SK-N-SH (cell line): ENCODE results near the gene OR7A10. TPM values are rescaled to one million over a fixed set of nuclear protein-coding genes. Genes with fewer than 3 reads are reported as not detected.

Source experiments
- CTCF ChIA-PET: fragments of 300-600, 350-600 bp; formaldehyde crosslinking; extraction: SDS; loops from one replicate; lab custom pipeline; 2021; lab: Yijun Ruan, JAX
- POLR2A ChIA-PET: fragments of 350-600 bp; sonication (Branson Sonifier 250); formaldehyde crosslinking; extraction: SDS; loops from one replicate; lab custom pipeline; 2020; ENCODE audit warnings: antibody characterized with exemption, inconsistent platforms; lab: Yijun Ruan, JAX
- DNase-seq: peaks from one replicate; pipeline ENCODE4 v3.0.0; 2012
- H2AFZ ChIP-seq: fragments of 200-600 bp; sonication (generic); 2 replicates; pipeline ENCODE4 v1.8.1; 2016; ENCODE audit warnings: antibody characterized with exemption, mild to moderate bottlenecking, low read depth
- H3F3A ChIP-seq: fragments of 200-600 bp; sonication (generic); replicated peaks from 2 replicates; pipeline ENCODE3; 2016; ENCODE audit warnings: antibody characterized with exemption, mild to moderate bottlenecking; ENCODE audit not compliant: insufficient read depth
- H3K27ac ChIP-seq, 2 experiments: fragments of 200-500 bp in 1 of 2; fragments of 200-600 bp in 1 of 2; sonication (Bioruptor generic) in 1 of 2; sonication (generic), shearing (Covaris generic) in 1 of 2; 2 replicates each; pipeline versions ENCODE4 v1.5.1 to v1.6.1; 2014 to 2016; ENCODE audit warnings: low read depth in 2 of 2, inconsistent platforms in 1 of 2, low read length in 1 of 2, mild to moderate bottlenecking in 1 of 2, mixed read lengths in 1 of 2
- H3K27me3 ChIP-seq: fragments of 200-600 bp; sonication (generic), shearing (Covaris generic); 2 replicates; pipeline ENCODE4 v1.6.1; 2016; ENCODE audit warnings: mixed run types; ENCODE audit not compliant: insufficient read depth
- H3K36me3 ChIP-seq, 2 experiments: fragments of 200-500 bp in 1 of 2; fragments of 200-600 bp in 1 of 2; sonication (Bioruptor generic) in 1 of 2; sonication (generic) in 1 of 2; replicated peaks in 1 of 2; 2 replicates each; pipeline versions ENCODE3 to v1.5.1; 2014 to 2016; ENCODE audit warnings: low read length in 1 of 2, mild to moderate bottlenecking in 1 of 2; ENCODE audit not compliant: insufficient read depth in 2 of 2, control insufficient read depth in 1 of 2
- H3K4me1 ChIP-seq, 2 experiments: fragments of 200-500 bp in 1 of 2; fragments of 200-600 bp in 1 of 2; sonication (Bioruptor generic) in 1 of 2; sonication (generic), shearing (Covaris generic) in 1 of 2; 2 replicates each; pipeline versions ENCODE4 v1.5.1 to v1.6.1; 2014 to 2016; ENCODE audit warnings: low read depth in 1 of 2, low read length in 1 of 2, mixed run types in 1 of 2; ENCODE audit not compliant: insufficient read depth in 2 of 2, control insufficient read depth in 1 of 2
- H3K4me2 ChIP-seq: fragments of 200-600 bp; sonication (generic), shearing (Covaris generic); 2 replicates; pipeline ENCODE4 v1.6.1; 2017; ENCODE audit warnings: mixed run types
- H3K4me3 ChIP-seq, 2 experiments: fragments of 200-500 bp in 1 of 2; fragments of 200-600 bp in 1 of 2; sonication (Bioruptor generic) in 1 of 2; sonication (generic), shearing (Covaris generic) in 1 of 2; 2 replicates each; pipeline versions ENCODE4 v1.5.1 to v1.8.1; 2014 to 2016; ENCODE audit warnings: low read depth in 2 of 2, inconsistent platforms in 1 of 2, low read length in 1 of 2, mild to moderate bottlenecking in 1 of 2, mixed read lengths in 1 of 2, moderate library complexity in 1 of 2
- H3K79me2 ChIP-seq: fragments of 200-600 bp; sonication (generic); 2 replicates; pipeline ENCODE4 v1.8.1; 2017; ENCODE audit warnings: mild to moderate bottlenecking; ENCODE audit not compliant: insufficient read depth
- H3K9ac ChIP-seq: fragments of 200-600 bp; sonication (generic); 2 replicates; pipeline ENCODE4 v1.6.1; 2017; ENCODE audit warnings: mixed run types
- H3K9me2 ChIP-seq: fragments of 200-600 bp; sonication (generic); 2 replicates; pipeline ENCODE4 v1.6.1; 2017; ENCODE audit warnings: mixed run types
- H3K9me3 ChIP-seq: fragments of 200-600 bp; sonication (generic); 2 replicates; pipeline ENCODE4 v1.6.1; 2017; ENCODE audit warnings: mixed run types, mild to moderate bottlenecking, moderate library complexity
- H4K20me1 ChIP-seq: fragments of 200-600 bp; sonication (generic); 2 replicates; pipeline ENCODE4 v1.6.1; 2017; ENCODE audit warnings: mild to moderate bottlenecking, mixed run types; ENCODE audit not compliant: insufficient read depth
- CHD2 ChIP-seq: fragments of 150-350 bp; IDR thresholded peaks from 2 replicates; pipeline ENCODE4 v1.6.1; 2018; ENCODE audit warnings: low read length; ENCODE audit not compliant: partially characterized antibody
- ELF1 ChIP-seq: IDR thresholded peaks from 2 replicates; pipeline ENCODE4 v1.4.0; 2012
- EZH2phosphoT487 ChIP-seq: fragments of 200-600 bp; sonication (generic); IDR thresholded peaks from 2 replicates; pipeline ENCODE4 v1.6.1; 2017; ENCODE audit warnings: low read depth, mixed run types, mild to moderate bottlenecking, antibody characterized with exemption, moderate library complexity, borderline replicate concordance
- FOSL2 ChIP-seq: IDR thresholded peaks from 2 replicates; pipeline ENCODE4 v1.4.0; 2012; ENCODE audit warnings: low read depth, mild to moderate bottlenecking, moderate library complexity, borderline replicate concordance
- FOXM1 ChIP-seq: IDR thresholded peaks from 2 replicates; pipeline ENCODE4 v1.4.0; 2012; ENCODE audit warnings: low read depth, mild to moderate bottlenecking
- GABPA ChIP-seq: IDR thresholded peaks from 2 replicates; pipeline ENCODE4 v1.4.0; 2012; ENCODE audit warnings: low read depth, mild to moderate bottlenecking
- GATA2 ChIP-seq: sonication (generic); formaldehyde crosslinking; IDR thresholded peaks from 2 replicates; pipeline ENCODE4 v1.5.0; 2020; ENCODE audit warnings: mild to moderate bottlenecking, missing genetic modification reagents
- JUND ChIP-seq: IDR thresholded peaks from 2 replicates; pipeline ENCODE4 v1.4.0; 2012
- MEF2A ChIP-seq: IDR thresholded peaks from 2 replicates; pipeline ENCODE4 v1.4.0; 2012; ENCODE audit warnings: low read depth, borderline replicate concordance
- RAD21 ChIP-seq: IDR thresholded peaks from 2 replicates; pipeline ENCODE4 v1.6.1; 2012; ENCODE audit warnings: mild to moderate bottlenecking, low read length
- RCOR1 ChIP-seq: fragments of 150-350 bp; IDR thresholded peaks from 2 replicates; pipeline ENCODE4 v1.6.1; 2017; ENCODE audit warnings: antibody characterized with exemption, low read length
- REST ChIP-seq: IDR thresholded peaks from 2 replicates; pipeline ENCODE4 v1.6.1; 2012; ENCODE audit warnings: mild to moderate bottlenecking, low read depth, low read length, moderate library complexity
- RFX5 ChIP-seq: IDR thresholded peaks from 2 replicates; pipeline ENCODE4 v1.6.1; 2012; ENCODE audit warnings: mild to moderate bottlenecking, improper control_type of control experiment, low read length
- RXRA ChIP-seq: IDR thresholded peaks from 2 replicates; pipeline ENCODE4 v1.4.0; 2012; ENCODE audit warnings: low read depth, mild to moderate bottlenecking, borderline replicate concordance
- SIN3A ChIP-seq: IDR thresholded peaks from 2 replicates; pipeline ENCODE4 v1.6.1; 2012; ENCODE audit warnings: low read depth, mild to moderate bottlenecking, low read length, moderate library complexity, borderline replicate concordance
- SMC3 ChIP-seq: IDR thresholded peaks from 2 replicates; pipeline ENCODE4 v1.6.1; 2012; ENCODE audit warnings: low read depth, low read length, improper control_type of control experiment
- TAF1 ChIP-seq: IDR thresholded peaks from 2 replicates; pipeline ENCODE4 v1.6.1; 2012; ENCODE audit warnings: low read depth, mild to moderate bottlenecking, low read length, moderate library complexity, borderline replicate concordance
- USF2 ChIP-seq: fragments of 150-350 bp; IDR thresholded peaks from 2 replicates; pipeline ENCODE4 v1.6.1; 2017; ENCODE audit warnings: antibody characterized with exemption, low read length, low read depth, borderline replicate concordance
- WGBS: methylation state at CpG from one replicate; pipeline ENCODE4 v1.1.6; 2017; ENCODE audit warnings: low lambda C conversion rate; 5-methylcytosine and 5-hydroxymethylcytosine counted together
- polyA plus RNA-seq, 3 experiments: library from polyadenylated mRNA; depleted of rRNA; stranded (reverse); fragments of >200 nt; gene quantifications; 2 replicates each; pipeline ENCODE4 v1.2.3, GENCODE V29; 2012
- TF ChIP-seq, protein P1 (sequence below): IDR thresholded peaks from 2 replicates; pipeline ENCODE4 v1.4.0; 2012; ENCODE audit warnings: low read depth, borderline replicate concordance

Gene OR7A10
- polyA plus RNA-seq (2012; rRNA removed), result not detected in 2 replicates
- not detected in 2 replicates for polyA plus RNA-seq (2012; cell fraction: cytosol; rRNA removed)
- not detected in 2 replicates for polyA plus RNA-seq (2012; cell fraction: nucleus; rRNA removed)

DNA sequence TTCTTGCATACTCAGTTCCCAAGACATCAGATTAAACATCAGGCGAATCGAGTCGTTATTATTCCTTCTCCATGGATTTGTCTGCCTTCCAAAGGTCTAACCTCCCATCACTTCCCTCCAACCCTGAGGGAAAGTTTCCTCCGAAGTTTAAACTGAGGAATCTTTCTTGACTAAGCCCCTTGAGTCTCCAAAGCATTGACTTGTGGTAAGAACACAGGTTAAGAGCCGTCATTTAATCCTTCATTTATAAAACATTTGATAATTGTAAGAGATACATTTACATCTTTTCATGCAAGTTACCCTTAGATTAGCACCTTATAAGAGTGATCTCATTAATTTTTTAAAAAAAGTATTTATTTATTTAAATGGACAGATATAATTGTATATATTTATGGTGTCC, at the start of gene OR7A10:
Gene OR7A10 (minus strand): TSS at position 101 of the 400 bp plus-strand sequence. CDS start 7,045 bp downstream, outside the sequence.
- Histone ChIP-seq H3K9me2 (no peaks in the 10 kb centered on the region), H4K20me1 (no peaks in the 10 kb centered on the region), H3K79me2 (no peaks in the 10 kb centered on the region), H3K4me2 (no peak within 1 kb of the TSS), H3K4me1 (no peaks in the 10 kb centered on the region), H3K27ac (no peak within 1 kb of the TSS), H3K4me3 (no peak within 1 kb of the TSS), H3K9me3 (no peaks in the 10 kb centered on the region), H2AFZ (no peak within 1 kb of the TSS), H3K9ac (no peak within 1 kb of the TSS), H3K27me3 (no peaks in the 10 kb centered on the region; the same call in 1 of the 2 replicates), H3F3A (no peaks in the 10 kb centered on the region), H3K36me3 (no peaks in the 10 kb centered on the region)
- ChIA-PET POLR2A (no interaction called here), CTCF (no interaction called here)
- DNase-seq, result no peak
- 0% methylated on average over 5 of the region's 5 CpGs for WGBS
- TF ChIP-seq SIN3A, result no peak
- no peak for TF ChIP-seq GATA2 (CRISPR knock-in tag)
- no peak for TF ChIP-seq RAD21
- TF ChIP-seq GABPA, result no peak
- no peak for TF ChIP-seq USF2
- TF ChIP-seq RCOR1, result no peak
- TF ChIP-seq SMC3, result no peak
- no peak for TF ChIP-seq JUND
- TF ChIP-seq FOXM1, result no peak
- TF ChIP-seq, protein P1, sequence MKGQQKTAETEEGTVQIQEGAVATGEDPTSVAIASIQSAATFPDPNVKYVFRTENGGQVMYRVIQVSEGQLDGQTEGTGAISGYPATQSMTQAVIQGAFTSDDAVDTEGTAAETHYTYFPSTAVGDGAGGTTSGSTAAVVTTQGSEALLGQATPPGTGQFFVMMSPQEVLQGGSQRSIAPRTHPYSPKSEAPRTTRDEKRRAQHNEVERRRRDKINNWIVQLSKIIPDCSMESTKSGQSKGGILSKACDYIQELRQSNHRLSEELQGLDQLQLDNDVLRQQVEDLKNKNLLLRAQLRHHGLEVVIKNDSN, result no peak
- TF ChIP-seq CHD2, result no peak
- no peak for TF ChIP-seq RXRA
- TF ChIP-seq REST, result no peak
- TF ChIP-seq EZH2phosphoT487, result no peak
- no peak for TF ChIP-seq FOSL2
- TF ChIP-seq ELF1, result no peak
- no peak for TF ChIP-seq MEF2A
- TF ChIP-seq RFX5, result no peak
- no peak for TF ChIP-seq TAF1
